NB4 (cell line): Measurements from ENCODE around the gene MBNL3.

Experiments used
- DNase-seq: peaks from one replicate; pipeline ENCODE4 v3.0.0; 2010; ENCODE audit warnings: low read depth
- H3K4me3 ChIP-seq: one replicate; pipeline ENCODE4 v1.5.1; 2011; ENCODE audit warnings: mild to moderate bottlenecking, low read depth, low read length, moderate library complexity
- CTCF ChIP-seq: IDR thresholded peaks from one replicate; pipeline ENCODE4 v1.5.1; 2012; ENCODE audit warnings: low read depth, low read length
- MAX ChIP-seq: IDR thresholded peaks from 2 replicates; pipeline ENCODE4 v1.6.1; 2011; ENCODE audit warnings: low read depth, low read length
- MYC ChIP-seq: IDR thresholded peaks from 2 replicates; pipeline ENCODE4 v1.6.1; 2011; ENCODE audit warnings: low read depth, low read length
- POLR2A ChIP-seq: IDR thresholded peaks from 2 replicates; pipeline ENCODE4 v1.6.1; 2011; ENCODE audit warnings: mild to moderate bottlenecking; ENCODE audit not compliant: insufficient read length; ENCODE audit errors: extremely low read depth

MBNL3 gene

GRCh38 chrX:132520213-132520612 lies 31.4 kb upstream of the MBNL3 start:
- TF ChIP-seq MAX (no peak), POLR2A (no peak), CTCF (no peak), MYC (no peak)
- DNase-seq = no peak
- no peak overlapping the region for H3K4me3 ChIP-seq

GRCh38 chrX:132518401-132518800 lies 29.6 kb upstream of the MBNL3 start:
- DNase-seq = no peak
- no peak for TF ChIP-seq MAX
- TF ChIP-seq CTCF = no peak
- TF ChIP-seq POLR2A = no peak
- TF ChIP-seq MYC = no peak
- H3K4me3 ChIP-seq = no peak overlapping the region

GRCh38 chrX:132508834-132509233 lies 20.0 kb upstream of the MBNL3 start:
- TF ChIP-seq MYC (no peak), MAX (no peak), CTCF (no peak), POLR2A (no peak)
- H3K4me3 ChIP-seq = no peak overlapping the region
- DNase-seq = no peak

GRCh38 chrX:132505116-132505515 lies 16.3 kb upstream of the MBNL3 start:
- no peak overlapping the region for H3K4me3 ChIP-seq
- DNase-seq = no peak
- TF ChIP-seq POLR2A (no peak), MAX (no peak), MYC (no peak), CTCF (no peak)

GRCh38 chrX:132504417-132504816 lies 15.6 kb upstream of the MBNL3 start:
- TF ChIP-seq MYC (no peak), MAX (no peak), POLR2A (no peak), CTCF (no peak)
- DNase-seq = no peak
- no peak overlapping the region for H3K4me3 ChIP-seq

GRCh38 chrX:132501606-132502005 lies 12.8 kb upstream of the MBNL3 start:
- no peak for TF ChIP-seq CTCF
- TF ChIP-seq MAX = no peak
- TF ChIP-seq POLR2A = no peak
- TF ChIP-seq MYC = no peak
- no peak for DNase-seq
- H3K4me3 ChIP-seq = no peak overlapping the region
